BJ (cell line): ENCODE data around the gene TPD52L1. TPM values are rescaled to one million over a fixed set of nuclear protein-coding genes. Genes with fewer than 3 reads are reported as not detected.

Source experiments
- CTCF ChIA-PET: fragments of 350-600 bp; formaldehyde crosslinking; extraction: SDS; loops from one replicate; lab custom pipeline; 2021; ENCODE audit warnings: antibody characterized with exemption, inconsistent platforms; lab: Yijun Ruan, JAX
- POLR2A ChIA-PET: fragments of 300-600 bp; sonication (Branson Sonifier 250); formaldehyde crosslinking; extraction: SDS; loops from one replicate; lab custom pipeline; 2021; ENCODE audit warnings: antibody characterized with exemption; lab: Charles Lee
- DNase-seq: peaks from one replicate; pipeline ENCODE4 v3.0.0-alpha.2; 2011; ENCODE audit warnings: low read depth
- H3K27me3 ChIP-seq: 2 replicates; pipeline ENCODE4 v1.6.0; 2011; ENCODE audit warnings: low read length; ENCODE audit not compliant: control insufficient read depth, insufficient read depth
- H3K36me3 ChIP-seq: 2 replicates; pipeline ENCODE4 v1.5.1; 2011; ENCODE audit warnings: low read length; ENCODE audit not compliant: control insufficient read depth, insufficient read depth
- H3K4me3 ChIP-seq: 2 replicates; pipeline ENCODE4 v1.5.1; 2011; ENCODE audit warnings: low read depth, mild to moderate bottlenecking, control low read depth, low read length
- polyA plus RNA-seq: library from polyadenylated mRNA; depleted of rRNA; stranded (reverse); fragments of >200 nt; gene quantifications from 2 replicates; pipeline ENCODE4 v1.2.3, GENCODE V29; 2011
- TF ChIP-seq, protein P1 (sequence below): IDR thresholded peaks from 2 replicates; pipeline ENCODE4 v1.5.1; 2011; ENCODE audit warnings: low read depth, mild to moderate bottlenecking, control low read depth, inconsistent platforms, low read length, moderate library complexity; ENCODE audit not compliant: insufficient read depth

The TPD52L1 gene
- polyA plus RNA-seq, 1 experiment = 163 TPM

DNA sequence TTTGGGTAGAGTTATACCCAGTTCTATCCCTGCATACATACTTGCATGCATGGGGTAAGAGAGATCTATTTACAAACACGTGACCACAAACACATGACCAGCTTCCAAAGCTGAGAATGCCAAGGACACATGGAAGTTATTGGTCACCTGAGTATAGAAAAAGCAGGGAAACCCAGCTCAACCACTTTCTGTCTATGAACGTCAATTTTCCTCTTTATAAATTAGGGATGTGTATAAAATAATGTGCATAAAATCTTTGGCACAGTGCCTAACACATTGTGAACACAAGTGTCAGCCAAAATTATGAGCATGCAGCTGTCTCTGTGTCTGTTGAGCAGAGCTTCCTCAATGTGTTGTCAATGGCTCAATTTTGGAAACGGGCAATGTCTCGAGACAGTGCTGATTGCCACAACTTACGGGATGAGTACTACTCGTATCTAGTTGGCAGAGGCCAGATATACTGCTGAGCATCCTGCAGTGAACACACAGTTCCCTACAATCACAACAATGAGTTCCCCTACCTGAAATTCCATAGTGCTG is 44.9 kb downstream of the TPD52L1 start:
- H3K36me3 ChIP-seq = no peaks in the 10 kb centered on the region
- ChIA-PET POLR2A (no interaction called here), CTCF (interaction anchor here (0.8 to 1.4 kb wide), 4 partner anchors 8 to 113 kb away, joined by 3 to 4 read pairs (median 3); no protein-coding TSS in a partner anchor)
- no peak for DNase-seq
- H3K27me3 ChIP-seq = no peaks in the 10 kb centered on the region
- TF ChIP-seq, protein P1, sequence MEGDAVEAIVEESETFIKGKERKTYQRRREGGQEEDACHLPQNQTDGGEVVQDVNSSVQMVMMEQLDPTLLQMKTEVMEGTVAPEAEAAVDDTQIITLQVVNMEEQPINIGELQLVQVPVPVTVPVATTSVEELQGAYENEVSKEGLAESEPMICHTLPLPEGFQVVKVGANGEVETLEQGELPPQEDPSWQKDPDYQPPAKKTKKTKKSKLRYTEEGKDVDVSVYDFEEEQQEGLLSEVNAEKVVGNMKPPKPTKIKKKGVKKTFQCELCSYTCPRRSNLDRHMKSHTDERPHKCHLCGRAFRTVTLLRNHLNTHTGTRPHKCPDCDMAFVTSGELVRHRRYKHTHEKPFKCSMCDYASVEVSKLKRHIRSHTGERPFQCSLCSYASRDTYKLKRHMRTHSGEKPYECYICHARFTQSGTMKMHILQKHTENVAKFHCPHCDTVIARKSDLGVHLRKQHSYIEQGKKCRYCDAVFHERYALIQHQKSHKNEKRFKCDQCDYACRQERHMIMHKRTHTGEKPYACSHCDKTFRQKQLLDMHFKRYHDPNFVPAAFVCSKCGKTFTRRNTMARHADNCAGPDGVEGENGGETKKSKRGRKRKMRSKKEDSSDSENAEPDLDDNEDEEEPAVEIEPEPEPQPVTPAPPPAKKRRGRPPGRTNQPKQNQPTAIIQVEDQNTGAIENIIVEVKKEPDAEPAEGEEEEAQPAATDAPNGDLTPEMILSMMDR = no peak
- no peak overlapping the region for H3K4me3 ChIP-seq

DNA sequence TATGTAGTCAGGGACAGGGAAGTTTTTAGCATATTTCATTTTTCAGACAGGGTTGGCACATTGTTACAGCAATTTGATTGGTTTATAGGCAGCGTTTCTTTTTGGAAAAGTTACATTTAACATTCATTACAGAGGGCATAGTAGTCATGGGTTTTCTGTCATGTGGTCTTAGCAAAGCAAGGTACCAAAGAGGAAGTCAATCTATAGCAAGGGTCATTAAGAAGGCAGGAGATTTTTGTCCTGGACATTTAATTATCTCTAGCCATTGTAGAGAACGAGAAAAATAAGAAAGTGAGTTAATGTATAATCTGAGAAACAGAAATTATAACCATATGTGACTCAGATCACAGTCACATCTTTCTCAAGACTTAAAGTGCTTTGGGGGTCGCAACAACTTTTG is 47.4 kb downstream of the TPD52L1 start:
- ChIA-PET POLR2A (no interaction called here), CTCF (no interaction called here)
- Histone ChIP-seq H3K27me3 (no peaks in the 10 kb centered on the region), H3K4me3 (no peak overlapping the region), H3K36me3 (no peaks in the 10 kb centered on the region)
- TF ChIP-seq, protein P1 = no peak
- no peak for DNase-seq

DNA sequence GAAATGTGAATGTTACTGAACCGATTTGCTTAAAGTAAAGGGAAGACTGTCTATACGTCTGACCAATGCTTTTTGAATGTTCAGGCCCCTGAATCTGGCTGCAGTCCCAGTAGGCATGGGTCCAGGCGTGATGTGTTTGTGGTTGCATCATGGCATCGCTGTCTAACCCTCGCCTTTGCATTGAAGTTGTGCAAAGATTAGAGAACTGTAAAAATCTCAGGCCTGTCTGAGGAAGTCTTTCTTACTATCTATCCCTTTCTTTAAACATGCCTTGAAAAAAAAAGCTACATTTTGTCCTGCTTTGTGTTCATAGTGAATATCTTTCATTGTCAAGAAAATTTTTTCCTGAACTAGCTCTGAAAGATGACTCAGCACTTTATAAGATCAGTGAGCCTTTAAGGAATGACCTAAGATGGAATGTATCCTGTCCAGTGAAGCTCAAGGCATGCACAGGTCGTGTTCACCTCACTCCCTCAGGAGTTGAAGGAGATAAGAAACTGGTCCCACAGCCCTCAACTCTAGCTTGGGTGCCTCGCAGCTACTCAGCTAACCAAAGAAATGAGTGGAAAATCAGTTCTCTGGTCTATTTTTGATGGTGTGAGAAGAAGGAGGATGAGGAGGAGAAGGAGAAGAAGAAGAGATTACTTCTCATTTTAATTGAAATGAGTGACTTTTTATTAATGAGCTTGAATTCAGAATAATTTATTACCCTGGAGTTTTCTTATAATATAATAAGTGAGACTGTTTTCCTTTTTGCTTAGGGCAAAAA is 48.6 kb downstream of the TPD52L1 start:
- POLR2A ChIA-PET = no interaction called here
- CTCF ChIA-PET = interaction anchor here (1.1 to 1.3 kb wide), 2 partner anchors 10 to 48 kb away, joined by 3 read pairs; partner anchors contain the start of gene TPD52L1
- Histone ChIP-seq H3K27me3 (no peaks in the 10 kb centered on the region), H3K4me3 (no peak overlapping the region), H3K36me3 (no peaks in the 10 kb centered on the region)
- TF ChIP-seq, protein P1 = no peak
- no peak for DNase-seq

DNA sequence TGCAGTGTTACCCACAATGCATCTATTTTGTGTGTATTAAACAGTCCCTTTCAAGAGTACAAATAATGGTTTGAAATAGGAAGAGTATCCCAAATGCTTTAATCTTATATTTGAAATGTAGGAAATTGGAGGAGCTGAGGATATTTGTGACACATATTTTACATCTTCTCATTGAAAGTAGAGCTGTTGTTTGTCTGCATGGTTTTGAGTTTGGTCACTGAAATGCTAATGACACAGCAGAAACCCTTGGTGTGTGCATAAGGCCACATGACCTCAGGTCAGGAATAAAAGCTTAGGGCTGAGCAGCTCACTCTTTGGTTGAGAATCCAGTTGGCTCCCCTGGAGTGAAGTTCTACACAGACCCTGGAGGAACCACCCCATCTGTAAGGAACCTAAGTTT is 49.8 kb downstream of the TPD52L1 start:
- Histone ChIP-seq H3K4me3 (no peak overlapping the region), H3K36me3 (no peaks in the 10 kb centered on the region), H3K27me3 (no peaks in the 10 kb centered on the region)
- TF ChIP-seq, protein P1 = no peak
- no peak for DNase-seq
- POLR2A ChIA-PET = no interaction called here
- CTCF ChIA-PET = interaction anchor here (0.9 to 1.2 kb wide), 2 partner anchors 11 to 49 kb away, joined by 4 read pairs; partner anchors contain the start of gene TPD52L1

DNA sequence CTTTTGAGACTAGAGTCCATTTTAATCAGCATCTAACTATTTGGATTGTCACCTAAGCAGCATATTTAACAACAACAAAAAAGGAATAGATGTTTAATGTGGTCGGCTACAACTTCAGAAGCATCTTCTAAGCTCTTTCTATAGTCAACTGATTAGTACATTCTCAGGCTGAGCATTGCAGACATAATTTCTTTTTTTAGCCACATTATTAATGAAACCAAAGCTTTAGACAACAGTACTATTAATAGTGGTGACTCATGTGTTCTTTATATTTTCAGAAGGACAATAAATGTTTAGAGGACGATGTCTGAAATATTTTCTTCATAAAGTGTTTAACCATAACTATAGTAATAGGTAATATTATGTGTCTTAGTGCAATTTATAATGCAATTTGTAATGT is 52.4 kb downstream of the TPD52L1 start:
- H3K36me3 ChIP-seq = no peaks in the 10 kb centered on the region
- no peaks in the 10 kb centered on the region for H3K27me3 ChIP-seq
- DNase-seq = no peak
- no peak overlapping the region for H3K4me3 ChIP-seq
- CTCF ChIA-PET = interaction anchor here (1.2 to 1.4 kb wide), 3 partner anchors 13 to 53 kb away, joined by 4 to 5 read pairs (median 4); partner anchors contain the start of gene TPD52L1
- POLR2A ChIA-PET = no interaction called here
- TF ChIP-seq, protein P1 = no peak
